Kidney tubule cell (primary cell): ENCODE measurements around the gene UTY.

Experiments
- DNase-seq: peaks from one replicate; pipeline ENCODE4 v3.0.0-alpha.2; 2018; ENCODE audit warnings: low spot score

Gene UTY

GRCh38 chrY:13479828-13480227 is at the start of gene UTY:
Gene UTY, minus strand, starts transcription at chrY:13480033. Its CDS starts 368 bp downstream, at chrY:13479665.
- DNase-seq, result no peak

- DNase-seq, result no peak
Measured at GRCh38 chrY:13520474-13520873, 40.6 kb upstream of the UTY start.

- no peak for DNase-seq
Measured at GRCh38 chrY:13501215-13501614, 21.4 kb upstream of the UTY start.

- no peak for DNase-seq
Measured at GRCh38 chrY:13493737-13494136, 13.9 kb upstream of the UTY start.

GRCh38 chrY:13492408-13492807 is 12.6 kb upstream of the UTY start:
- DNase-seq, result no peak

- no peak for DNase-seq
Measured at GRCh38 chrY:13488738-13489137, 8.9 kb upstream of the UTY start.

- no peak for DNase-seq
Measured at GRCh38 chrY:13479121-13479711, 617 bp downstream of the UTY start.

- no peak for DNase-seq
Measured at GRCh38 chrY:13478126-13478785, 1.6 kb downstream of the UTY start.

- no peak for DNase-seq
Measured at GRCh38 chrY:13474997-13475396, 4.8 kb downstream of the UTY start.

GRCh38 chrY:13451572-13451971 is 28.3 kb downstream of the UTY start:
- no peak for DNase-seq

- no peak for DNase-seq
Measured at GRCh38 chrY:13450596-13451130, 29.2 kb downstream of the UTY start.

- no peak for DNase-seq
Measured at GRCh38 chrY:13445566-13445965, 34.3 kb downstream of the UTY start.

- DNase-seq, result no peak
Measured at GRCh38 chrY:13443146-13443545, 36.7 kb downstream of the UTY start.

- DNase-seq, result no peak
Measured at GRCh38 chrY:13440811-13441210, 39.0 kb downstream of the UTY start.

- no peak for DNase-seq
Measured at GRCh38 chrY:13435968-13436937, 43.6 kb downstream of the UTY start.

GRCh38 chrY:13435206-13435967 is 44.4 kb downstream of the UTY start:
- no peak for DNase-seq

- no peak for DNase-seq
Measured at GRCh38 chrY:13432293-13433025, 47.4 kb downstream of the UTY start.

GRCh38 chrY:13429551-13429950 is 50.3 kb downstream of the UTY start:
- no peak for DNase-seq

GRCh38 chrY:13423281-13423732 is 56.5 kb downstream of the UTY start:
- no peak for DNase-seq

GRCh38 chrY:13416869-13417661 is 62.8 kb downstream of the UTY start:
- DNase-seq, result no peak
